ENCODE measurements around the gene TAX1BP3.

DNA sequence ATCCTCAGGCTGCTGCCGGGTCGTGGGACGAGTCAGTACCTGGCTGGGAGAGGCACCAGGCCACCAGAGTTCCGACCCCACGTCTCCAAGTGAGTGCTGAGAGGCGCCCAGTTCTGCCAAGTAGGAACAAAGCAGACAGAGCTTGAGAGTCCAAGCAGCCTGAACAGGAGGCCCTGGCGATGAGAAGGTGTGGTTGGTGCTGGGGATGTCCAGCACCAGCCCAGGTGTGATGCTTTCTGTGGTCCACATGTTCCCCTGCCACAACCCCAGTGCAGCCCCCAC is 10.8 kb downstream of the TAX1BP3 start:
- no peak for TF ChIP-seq EGR2 (tag by site-specific recombination; IDR thresholded peaks at IDR 0.05; ENCODE audit: low read depth)
- TF ChIP-seq ZNF174 (tag by site-specific recombination; IDR thresholded peaks at IDR 0.05): no peak
- TF ChIP-seq, protein P1, sequence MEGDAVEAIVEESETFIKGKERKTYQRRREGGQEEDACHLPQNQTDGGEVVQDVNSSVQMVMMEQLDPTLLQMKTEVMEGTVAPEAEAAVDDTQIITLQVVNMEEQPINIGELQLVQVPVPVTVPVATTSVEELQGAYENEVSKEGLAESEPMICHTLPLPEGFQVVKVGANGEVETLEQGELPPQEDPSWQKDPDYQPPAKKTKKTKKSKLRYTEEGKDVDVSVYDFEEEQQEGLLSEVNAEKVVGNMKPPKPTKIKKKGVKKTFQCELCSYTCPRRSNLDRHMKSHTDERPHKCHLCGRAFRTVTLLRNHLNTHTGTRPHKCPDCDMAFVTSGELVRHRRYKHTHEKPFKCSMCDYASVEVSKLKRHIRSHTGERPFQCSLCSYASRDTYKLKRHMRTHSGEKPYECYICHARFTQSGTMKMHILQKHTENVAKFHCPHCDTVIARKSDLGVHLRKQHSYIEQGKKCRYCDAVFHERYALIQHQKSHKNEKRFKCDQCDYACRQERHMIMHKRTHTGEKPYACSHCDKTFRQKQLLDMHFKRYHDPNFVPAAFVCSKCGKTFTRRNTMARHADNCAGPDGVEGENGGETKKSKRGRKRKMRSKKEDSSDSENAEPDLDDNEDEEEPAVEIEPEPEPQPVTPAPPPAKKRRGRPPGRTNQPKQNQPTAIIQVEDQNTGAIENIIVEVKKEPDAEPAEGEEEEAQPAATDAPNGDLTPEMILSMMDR (tag by site-specific recombination; IDR thresholded peaks at IDR 0.05): no peak
- no peak for TF ChIP-seq YY1 (tag by site-specific recombination; IDR thresholded peaks at IDR 0.05)
- TF ChIP-seq, protein P2, sequence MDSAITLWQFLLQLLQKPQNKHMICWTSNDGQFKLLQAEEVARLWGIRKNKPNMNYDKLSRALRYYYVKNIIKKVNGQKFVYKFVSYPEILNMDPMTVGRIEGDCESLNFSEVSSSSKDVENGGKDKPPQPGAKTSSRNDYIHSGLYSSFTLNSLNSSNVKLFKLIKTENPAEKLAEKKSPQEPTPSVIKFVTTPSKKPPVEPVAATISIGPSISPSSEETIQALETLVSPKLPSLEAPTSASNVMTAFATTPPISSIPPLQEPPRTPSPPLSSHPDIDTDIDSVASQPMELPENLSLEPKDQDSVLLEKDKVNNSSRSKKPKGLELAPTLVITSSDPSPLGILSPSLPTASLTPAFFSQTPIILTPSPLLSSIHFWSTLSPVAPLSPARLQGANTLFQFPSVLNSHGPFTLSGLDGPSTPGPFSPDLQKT (IDR thresholded peaks at IDR 0.05; ENCODE audit: borderline replicate concordance, low read depth, low read length): no peak
- TF ChIP-seq MYNN (tag by site-specific recombination; IDR thresholded peaks at IDR 0.05; ENCODE audit: borderline replicate concordance): no peak
- TF ChIP-seq, protein P3, sequence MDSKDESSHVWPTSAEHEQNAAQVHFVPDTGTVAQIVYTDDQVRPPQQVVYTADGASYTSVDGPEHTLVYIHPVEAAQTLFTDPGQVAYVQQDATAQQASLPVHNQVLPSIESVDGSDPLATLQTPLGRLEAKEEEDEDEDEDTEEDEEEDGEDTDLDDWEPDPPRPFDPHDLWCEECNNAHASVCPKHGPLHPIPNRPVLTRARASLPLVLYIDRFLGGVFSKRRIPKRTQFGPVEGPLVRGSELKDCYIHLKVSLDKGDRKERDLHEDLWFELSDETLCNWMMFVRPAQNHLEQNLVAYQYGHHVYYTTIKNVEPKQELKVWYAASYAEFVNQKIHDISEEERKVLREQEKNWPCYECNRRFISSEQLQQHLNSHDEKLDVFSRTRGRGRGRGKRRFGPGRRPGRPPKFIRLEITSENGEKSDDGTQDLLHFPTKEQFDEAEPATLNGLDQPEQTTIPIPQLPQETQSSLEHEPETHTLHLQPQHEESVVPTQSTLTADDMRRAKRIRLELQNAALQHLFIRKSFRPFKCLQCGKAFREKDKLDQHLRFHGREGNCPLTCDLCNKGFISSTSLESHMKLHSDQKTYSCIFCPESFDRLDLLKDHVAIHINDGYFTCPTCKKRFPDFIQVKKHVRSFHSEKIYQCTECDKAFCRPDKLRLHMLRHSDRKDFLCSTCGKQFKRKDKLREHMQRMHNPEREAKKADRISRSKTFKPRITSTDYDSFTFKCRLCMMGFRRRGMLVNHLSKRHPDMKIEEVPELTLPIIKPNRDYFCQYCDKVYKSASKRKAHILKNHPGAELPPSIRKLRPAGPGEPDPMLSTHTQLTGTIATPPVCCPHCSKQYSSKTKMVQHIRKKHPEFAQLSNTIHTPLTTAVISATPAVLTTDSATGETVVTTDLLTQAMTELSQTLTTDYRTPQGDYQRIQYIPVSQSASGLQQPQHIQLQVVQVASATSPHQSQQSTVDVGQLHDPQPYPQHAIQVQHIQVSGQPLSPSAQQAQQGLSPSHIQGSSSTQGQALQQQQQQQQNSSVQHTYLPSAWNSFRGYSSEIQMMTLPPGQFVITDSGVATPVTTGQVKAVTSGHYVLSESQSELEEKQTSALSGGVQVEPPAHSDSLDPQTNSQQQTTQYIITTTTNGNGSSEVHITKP (tag by site-specific recombination; IDR thresholded peaks at IDR 0.05): no peak
- TF ChIP-seq SP3 (tag by site-specific recombination; IDR thresholded peaks at IDR 0.05): no peak
- TF ChIP-seq ZNF202 (tag by site-specific recombination; IDR thresholded peaks at IDR 0.05; ENCODE audit: borderline replicate concordance): no peak
- TF ChIP-seq, protein P4, sequence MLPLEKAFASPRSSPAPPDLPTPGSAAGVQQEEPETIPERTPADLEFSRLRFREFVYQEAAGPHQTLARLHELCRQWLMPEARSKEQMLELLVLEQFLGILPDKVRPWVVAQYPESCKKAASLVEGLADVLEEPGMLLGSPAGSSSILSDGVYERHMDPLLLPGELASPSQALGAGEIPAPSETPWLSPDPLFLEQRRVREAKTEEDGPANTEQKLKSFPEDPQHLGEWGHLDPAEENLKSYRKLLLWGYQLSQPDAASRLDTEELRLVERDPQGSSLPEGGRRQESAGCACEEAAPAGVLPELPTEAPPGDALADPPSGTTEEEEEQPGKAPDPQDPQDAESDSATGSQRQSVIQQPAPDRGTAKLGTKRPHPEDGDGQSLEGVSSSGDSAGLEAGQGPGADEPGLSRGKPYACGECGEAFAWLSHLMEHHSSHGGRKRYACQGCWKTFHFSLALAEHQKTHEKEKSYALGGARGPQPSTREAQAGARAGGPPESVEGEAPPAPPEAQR (tag by site-specific recombination; IDR thresholded peaks at IDR 0.05): no peak
- TF ChIP-seq ZBTB17 (tag by site-specific recombination; IDR thresholded peaks at IDR 0.05): no peak

Data from HEK293 (cell line).